ENCODE results near the gene RAD23A.

Gene RAD23A

DNA sequence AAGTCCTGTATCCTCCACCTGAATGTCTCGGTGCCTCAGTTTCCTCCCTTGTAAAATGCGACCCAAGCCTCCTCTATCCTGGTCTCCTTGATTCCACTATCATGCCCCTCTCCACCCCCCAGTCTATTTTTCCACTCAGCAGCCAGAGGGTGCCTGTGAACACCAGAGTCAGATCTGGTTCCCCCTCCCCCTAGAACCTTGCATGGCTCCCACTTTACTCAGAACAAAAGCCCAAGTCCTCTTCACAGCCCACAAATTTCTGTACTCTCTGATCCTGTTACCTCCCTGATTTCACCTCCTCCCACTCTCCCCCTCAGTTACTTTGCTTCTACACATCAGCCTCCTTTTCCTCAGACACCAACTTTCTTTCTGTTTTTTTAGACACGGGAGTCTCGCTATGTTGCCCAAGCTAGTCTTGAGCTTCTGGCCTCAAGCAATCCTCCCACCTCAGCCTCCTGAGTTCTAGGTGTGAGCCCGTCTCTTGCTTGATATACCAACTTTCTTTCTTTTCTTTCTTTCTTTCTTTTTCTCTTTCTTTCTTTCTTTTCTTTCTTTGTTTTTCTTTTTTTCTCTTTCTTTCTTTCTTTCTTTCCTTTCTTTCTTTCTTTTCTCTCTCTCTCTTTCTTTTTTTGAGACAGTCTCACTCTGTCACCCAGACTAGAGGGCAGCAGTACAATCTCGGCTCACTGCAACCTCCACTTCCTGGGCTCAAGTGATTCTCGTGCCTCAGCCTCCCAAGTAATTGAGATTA is 24.6 kb downstream of the RAD23A start:
- no peaks in the 10 kb centered on the region for H3K9me3 ChIP-seq (ENCODE audit: control insufficient read depth, insufficient read depth, low read depth, low read length)
- H3K4me1 ChIP-seq (ENCODE audit: control insufficient read depth, insufficient read depth, low read length): no peaks in the 10 kb centered on the region
- ChIA-PET CTCF (interaction anchor here (0.6 kb wide), 1 partner anchor 159 kb away, joined by 3 read pairs; no protein-coding TSS in a partner anchor), POLR2A (interaction anchor here (0.6 kb wide), 1 partner anchor 38 kb away, joined by 5 read pairs; no protein-coding TSS in a partner anchor)
- H3K4me3 ChIP-seq (ENCODE audit: low read depth, low read length): no peak overlapping the region
- TF ChIP-seq, protein P1, sequence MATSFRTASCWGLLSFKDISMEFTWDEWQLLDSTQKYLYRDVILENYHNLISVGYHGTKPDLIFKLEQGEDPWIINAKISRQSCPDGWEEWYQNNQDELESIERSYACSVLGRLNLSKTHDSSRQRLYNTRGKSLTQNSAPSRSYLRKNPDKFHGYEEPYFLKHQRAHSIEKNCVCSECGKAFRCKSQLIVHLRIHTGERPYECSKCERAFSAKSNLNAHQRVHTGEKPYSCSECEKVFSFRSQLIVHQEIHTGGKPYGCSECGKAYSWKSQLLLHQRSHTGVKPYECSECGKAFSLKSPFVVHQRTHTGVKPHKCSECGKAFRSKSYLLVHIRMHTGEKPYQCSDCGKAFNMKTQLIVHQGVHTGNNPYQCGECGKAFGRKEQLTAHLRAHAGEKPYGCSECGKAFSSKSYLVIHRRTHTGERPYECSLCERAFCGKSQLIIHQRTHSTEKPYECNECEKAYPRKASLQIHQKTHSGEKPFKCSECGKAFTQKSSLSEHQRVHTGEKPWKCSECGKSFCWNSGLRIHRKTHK (tag by site-specific recombination; IDR thresholded peaks at IDR 0.05): no peak
- TF ChIP-seq SCRT2 (tag by site-specific recombination; IDR thresholded peaks at IDR 0.05) (no peak), ZNF658 (tag by site-specific recombination; IDR thresholded peaks at IDR 0.05) (no peak), PRDM1 (tag by site-specific recombination; IDR thresholded peaks at IDR 0.05) (peak; percentile 97), ZIC2 (tag by site-specific recombination; IDR thresholded peaks at IDR 0.05) (no peak), ZFHX2 (tag by site-specific recombination; conservative IDR thresholded peaks at IDR 0.05) (peak; percentile 44; the same call in 1 of the 2 replicates), EGR2 (tag by site-specific recombination; IDR thresholded peaks at IDR 0.05; ENCODE audit: low read depth) (peak; percentile 70), ZNF16 (tag by site-specific recombination; IDR thresholded peaks at IDR 0.05; ENCODE audit: low read depth) (peak; percentile 98), ZNF514 (tag by site-specific recombination; IDR thresholded peaks at IDR 0.05) (no peak), ZNF366 (tag by site-specific recombination; conservative IDR thresholded peaks at IDR 0.05) (peak; percentile 93), ZNF624 (tag by site-specific recombination; IDR thresholded peaks at IDR 0.05) (no peak)
- TF ChIP-seq, protein P2, sequence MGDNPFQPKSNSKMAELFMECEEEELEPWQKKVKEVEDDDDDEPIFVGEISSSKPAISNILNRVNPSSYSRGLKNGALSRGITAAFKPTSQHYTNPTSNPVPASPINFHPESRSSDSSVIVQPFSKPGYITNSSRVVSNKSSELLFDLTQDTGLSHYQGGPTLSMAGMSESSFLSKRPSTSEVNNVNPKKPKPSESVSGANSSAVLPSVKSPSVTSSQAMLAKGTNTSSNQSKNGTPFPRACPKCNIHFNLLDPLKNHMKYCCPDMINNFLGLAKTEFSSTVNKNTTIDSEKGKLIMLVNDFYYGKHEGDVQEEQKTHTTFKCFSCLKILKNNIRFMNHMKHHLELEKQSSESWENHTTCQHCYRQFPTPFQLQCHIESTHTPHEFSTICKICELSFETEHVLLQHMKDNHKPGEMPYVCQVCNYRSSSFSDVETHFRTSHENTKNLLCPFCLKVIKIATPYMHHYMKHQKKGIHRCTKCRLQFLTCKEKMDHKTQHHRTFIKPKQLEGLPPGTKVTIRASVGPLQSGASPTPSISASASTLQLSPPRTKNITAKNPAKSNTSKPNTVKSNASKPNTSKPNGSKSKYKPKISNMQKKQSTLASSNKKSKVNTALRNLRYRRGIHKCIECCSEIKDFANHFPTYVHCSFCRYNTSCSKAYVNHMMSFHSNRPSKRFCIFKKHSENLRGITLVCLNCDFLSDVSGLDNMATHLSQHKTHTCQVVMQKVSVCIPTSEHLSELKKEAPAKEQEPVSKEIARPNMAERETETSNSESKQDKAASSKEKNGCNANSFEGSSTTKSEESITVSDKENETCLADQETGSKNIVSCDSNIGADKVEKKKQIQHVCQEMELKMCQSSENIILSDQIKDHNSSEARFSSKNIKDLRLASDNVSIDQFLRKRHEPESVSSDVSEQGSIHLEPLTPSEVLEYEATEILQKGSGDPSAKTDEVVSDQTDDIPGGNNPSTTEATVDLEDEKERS (tag by site-specific recombination; IDR thresholded peaks at IDR 0.05): no peak
- H3K27ac ChIP-seq (ENCODE audit: extremely low read depth, low read depth, low read length): no peak overlapping the region
- H3K36me3 ChIP-seq (ENCODE audit: control insufficient read depth in 2 of 2, insufficient read depth in 1 of 2, low read length in 2 of 2): no peaks in the 10 kb centered on the region

DNA sequence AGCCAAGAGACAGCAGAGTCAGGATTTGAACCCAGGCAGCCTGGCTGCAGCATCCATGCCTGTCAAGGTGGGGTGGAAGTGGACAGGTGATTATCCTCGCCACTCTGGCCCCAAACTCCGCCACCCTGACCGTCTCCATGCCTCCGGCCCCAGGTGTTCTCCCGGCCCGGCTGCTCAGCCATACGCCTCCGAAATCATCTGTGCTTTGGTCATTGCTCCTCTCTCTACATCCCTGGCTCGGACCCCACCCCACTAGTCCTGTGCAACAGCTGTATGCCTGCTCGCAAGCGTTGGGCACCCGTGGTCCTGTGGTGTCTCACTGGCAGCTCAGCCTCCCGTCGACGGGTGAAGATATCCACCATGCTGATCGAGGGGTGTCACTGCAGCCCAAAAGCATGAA is 27.6 kb downstream of the RAD23A start:
- Histone ChIP-seq H3K4me1 (ENCODE audit: control insufficient read depth, insufficient read depth, low read length) (no peaks in the 10 kb centered on the region), H3K27ac (ENCODE audit: extremely low read depth, low read depth, low read length) (no peak overlapping the region), H3K36me3 (ENCODE audit: control insufficient read depth in 2 of 2, insufficient read depth in 1 of 2, low read length in 2 of 2) (no peaks in the 10 kb centered on the region), H3K4me3 (ENCODE audit: low read depth, low read length) (no peak overlapping the region), H3K9me3 (ENCODE audit: control insufficient read depth, insufficient read depth, low read depth, low read length) (no peaks in the 10 kb centered on the region)
- POLR2A ChIA-PET: no interaction called here
- CTCF ChIA-PET: interaction anchor here (0.5 to 1.0 kb wide), 4 partner anchors 8 to 305 kb away, joined by 3 to 5 read pairs (median 4); no protein-coding TSS in a partner anchor
- TF ChIP-seq ZNF37A (tag by site-specific recombination; IDR thresholded peaks at IDR 0.05): no peak
- TF ChIP-seq REPIN1 (tag by site-specific recombination; IDR thresholded peaks at IDR 0.05; ENCODE audit: low read depth): no peak
- TF ChIP-seq, protein P3, sequence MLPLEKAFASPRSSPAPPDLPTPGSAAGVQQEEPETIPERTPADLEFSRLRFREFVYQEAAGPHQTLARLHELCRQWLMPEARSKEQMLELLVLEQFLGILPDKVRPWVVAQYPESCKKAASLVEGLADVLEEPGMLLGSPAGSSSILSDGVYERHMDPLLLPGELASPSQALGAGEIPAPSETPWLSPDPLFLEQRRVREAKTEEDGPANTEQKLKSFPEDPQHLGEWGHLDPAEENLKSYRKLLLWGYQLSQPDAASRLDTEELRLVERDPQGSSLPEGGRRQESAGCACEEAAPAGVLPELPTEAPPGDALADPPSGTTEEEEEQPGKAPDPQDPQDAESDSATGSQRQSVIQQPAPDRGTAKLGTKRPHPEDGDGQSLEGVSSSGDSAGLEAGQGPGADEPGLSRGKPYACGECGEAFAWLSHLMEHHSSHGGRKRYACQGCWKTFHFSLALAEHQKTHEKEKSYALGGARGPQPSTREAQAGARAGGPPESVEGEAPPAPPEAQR (tag by site-specific recombination; IDR thresholded peaks at IDR 0.05): no peak
- TF ChIP-seq, protein P4, sequence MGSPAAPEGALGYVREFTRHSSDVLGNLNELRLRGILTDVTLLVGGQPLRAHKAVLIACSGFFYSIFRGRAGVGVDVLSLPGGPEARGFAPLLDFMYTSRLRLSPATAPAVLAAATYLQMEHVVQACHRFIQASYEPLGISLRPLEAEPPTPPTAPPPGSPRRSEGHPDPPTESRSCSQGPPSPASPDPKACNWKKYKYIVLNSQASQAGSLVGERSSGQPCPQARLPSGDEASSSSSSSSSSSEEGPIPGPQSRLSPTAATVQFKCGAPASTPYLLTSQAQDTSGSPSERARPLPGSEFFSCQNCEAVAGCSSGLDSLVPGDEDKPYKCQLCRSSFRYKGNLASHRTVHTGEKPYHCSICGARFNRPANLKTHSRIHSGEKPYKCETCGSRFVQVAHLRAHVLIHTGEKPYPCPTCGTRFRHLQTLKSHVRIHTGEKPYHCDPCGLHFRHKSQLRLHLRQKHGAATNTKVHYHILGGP (tag by site-specific recombination; IDR thresholded peaks at IDR 0.05): no peak
- no peak for TF ChIP-seq ZNF416 (tag by site-specific recombination; IDR thresholded peaks at IDR 0.05)
- TF ChIP-seq MYNN (tag by site-specific recombination; IDR thresholded peaks at IDR 0.05; ENCODE audit: borderline replicate concordance): no peak
- TF ChIP-seq, protein P5, sequence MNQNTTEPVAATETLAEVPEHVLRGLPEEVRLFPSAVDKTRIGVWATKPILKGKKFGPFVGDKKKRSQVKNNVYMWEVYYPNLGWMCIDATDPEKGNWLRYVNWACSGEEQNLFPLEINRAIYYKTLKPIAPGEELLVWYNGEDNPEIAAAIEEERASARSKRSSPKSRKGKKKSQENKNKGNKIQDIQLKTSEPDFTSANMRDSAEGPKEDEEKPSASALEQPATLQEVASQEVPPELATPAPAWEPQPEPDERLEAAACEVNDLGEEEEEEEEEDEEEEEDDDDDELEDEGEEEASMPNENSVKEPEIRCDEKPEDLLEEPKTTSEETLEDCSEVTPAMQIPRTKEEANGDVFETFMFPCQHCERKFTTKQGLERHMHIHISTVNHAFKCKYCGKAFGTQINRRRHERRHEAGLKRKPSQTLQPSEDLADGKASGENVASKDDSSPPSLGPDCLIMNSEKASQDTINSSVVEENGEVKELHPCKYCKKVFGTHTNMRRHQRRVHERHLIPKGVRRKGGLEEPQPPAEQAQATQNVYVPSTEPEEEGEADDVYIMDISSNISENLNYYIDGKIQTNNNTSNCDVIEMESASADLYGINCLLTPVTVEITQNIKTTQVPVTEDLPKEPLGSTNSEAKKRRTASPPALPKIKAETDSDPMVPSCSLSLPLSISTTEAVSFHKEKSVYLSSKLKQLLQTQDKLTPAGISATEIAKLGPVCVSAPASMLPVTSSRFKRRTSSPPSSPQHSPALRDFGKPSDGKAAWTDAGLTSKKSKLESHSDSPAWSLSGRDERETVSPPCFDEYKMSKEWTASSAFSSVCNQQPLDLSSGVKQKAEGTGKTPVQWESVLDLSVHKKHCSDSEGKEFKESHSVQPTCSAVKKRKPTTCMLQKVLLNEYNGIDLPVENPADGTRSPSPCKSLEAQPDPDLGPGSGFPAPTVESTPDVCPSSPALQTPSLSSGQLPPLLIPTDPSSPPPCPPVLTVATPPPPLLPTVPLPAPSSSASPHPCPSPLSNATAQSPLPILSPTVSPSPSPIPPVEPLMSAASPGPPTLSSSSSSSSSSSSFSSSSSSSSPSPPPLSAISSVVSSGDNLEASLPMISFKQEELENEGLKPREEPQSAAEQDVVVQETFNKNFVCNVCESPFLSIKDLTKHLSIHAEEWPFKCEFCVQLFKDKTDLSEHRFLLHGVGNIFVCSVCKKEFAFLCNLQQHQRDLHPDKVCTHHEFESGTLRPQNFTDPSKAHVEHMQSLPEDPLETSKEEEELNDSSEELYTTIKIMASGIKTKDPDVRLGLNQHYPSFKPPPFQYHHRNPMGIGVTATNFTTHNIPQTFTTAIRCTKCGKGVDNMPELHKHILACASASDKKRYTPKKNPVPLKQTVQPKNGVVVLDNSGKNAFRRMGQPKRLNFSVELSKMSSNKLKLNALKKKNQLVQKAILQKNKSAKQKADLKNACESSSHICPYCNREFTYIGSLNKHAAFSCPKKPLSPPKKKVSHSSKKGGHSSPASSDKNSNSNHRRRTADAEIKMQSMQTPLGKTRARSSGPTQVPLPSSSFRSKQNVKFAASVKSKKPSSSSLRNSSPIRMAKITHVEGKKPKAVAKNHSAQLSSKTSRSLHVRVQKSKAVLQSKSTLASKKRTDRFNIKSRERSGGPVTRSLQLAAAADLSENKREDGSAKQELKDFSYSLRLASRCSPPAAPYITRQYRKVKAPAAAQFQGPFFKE (tag by site-specific recombination; IDR thresholded peaks at IDR 0.05; ENCODE audit: borderline replicate concordance): no peak
- no peak for TF ChIP-seq ZNF239 (tag by site-specific recombination; IDR thresholded peaks at IDR 0.05)
- TF ChIP-seq ZNF292 (tag by site-specific recombination; IDR thresholded peaks at IDR 0.05; ENCODE audit: borderline replicate concordance, low read depth): no peak

Data from HEK293 (cell line).